Neural cell (in vitro differentiated cells): ENCODE measurements around the gene SPTBN1. TPM values are rescaled to one million over a fixed set of nuclear protein-coding genes. Genes with fewer than 3 reads are reported as not detected.

Experiments
- H2AFZ ChIP-seq: fragments of 200-600, 300-800 bp; sonication (generic), shearing (Covaris generic); 2 replicates; pipeline ENCODE4 v1.6.0; 2014; ENCODE audit warnings: low read depth, mild to moderate bottlenecking, antibody characterized with exemption, low read length, moderate library complexity
- H3F3A ChIP-seq: fragments of 200-600 bp; shearing (Covaris generic); 2 replicates; pipeline ENCODE4 v1.6.1; 2016; ENCODE audit warnings: mild to moderate bottlenecking, moderate library complexity, mixed read lengths, antibody characterized with exemption, low read length; ENCODE audit not compliant: insufficient read depth, poor library complexity, severe bottlenecking
- H3K27ac ChIP-seq: fragments of 200-600, 300-800 bp; sonication (generic), shearing (Covaris generic); 2 replicates; pipeline ENCODE4 v1.5.1; 2014; ENCODE audit warnings: mild to moderate bottlenecking, low read length, moderate library complexity
- H3K27me3 ChIP-seq: fragments of 300-800, 200-600 bp; sonication (generic), shearing (Covaris generic); 2 replicates; pipeline ENCODE4 v1.6.0; 2014; ENCODE audit warnings: mild to moderate bottlenecking, low read depth, low read length, moderate library complexity; ENCODE audit not compliant: insufficient read depth
- H3K36me3 ChIP-seq: fragments of 300-800, 200-600 bp; sonication (generic), shearing (Covaris generic); 2 replicates; pipeline ENCODE4 v1.5.1; 2014; ENCODE audit warnings: mild to moderate bottlenecking, antibody characterized with exemption, low read length, moderate library complexity; ENCODE audit not compliant: insufficient read depth
- H3K4me2 ChIP-seq: fragments of 300-800, 200-600 bp; sonication (generic), shearing (Covaris generic); 2 replicates; pipeline ENCODE4 v1.6.0; 2014; ENCODE audit warnings: mild to moderate bottlenecking, low read length
- H3K4me3 ChIP-seq: fragments of 300-800, 200-600 bp; sonication (generic), shearing (Covaris generic); 2 replicates; pipeline ENCODE4 v1.5.1; 2014; ENCODE audit warnings: mild to moderate bottlenecking, low read length, moderate library complexity
- H3K79me2 ChIP-seq: fragments of 200-600 bp; shearing (Covaris generic); replicated peaks from 2 replicates; pipeline ENCODE4 v1.6.0; 2014; ENCODE audit warnings: mild to moderate bottlenecking, low read length, moderate library complexity; ENCODE audit not compliant: insufficient read depth
- H3K9ac ChIP-seq: fragments of 300-800, 200-600 bp; sonication (generic), shearing (Covaris generic); 2 replicates; pipeline ENCODE4 v1.6.1; 2016; ENCODE audit warnings: mild to moderate bottlenecking, low read length, mixed read lengths
- H3K9me2 ChIP-seq: fragments of 200-600 bp; shearing (Covaris generic); 2 replicates; pipeline ENCODE4 v1.6.1; 2016; ENCODE audit warnings: mild to moderate bottlenecking, low read length, mixed read lengths; ENCODE audit not compliant: insufficient read depth
- H3K9me3 ChIP-seq: fragments of 200-600, 300-800 bp; sonication (generic), shearing (Covaris generic); 2 replicates; pipeline ENCODE4 v1.6.1; 2016; ENCODE audit warnings: mild to moderate bottlenecking, mixed run types, low read length, moderate library complexity, mixed read lengths
- H4K20me1 ChIP-seq: fragments of 200-600 bp; shearing (Covaris generic); 2 replicates; pipeline ENCODE4 v1.6.1; 2016; ENCODE audit warnings: mild to moderate bottlenecking, mixed run types; ENCODE audit not compliant: insufficient read depth
- CTCF ChIP-seq: fragments of 450-650 bp; IDR thresholded peaks from 2 replicates; pipeline ENCODE4 v1.5.1; 2014; ENCODE audit warnings: antibody characterized with exemption, mild to moderate bottlenecking, moderate library complexity; ENCODE audit not compliant: poor library complexity, severe bottlenecking
- EP300 ChIP-seq: fragments of 450-650 bp; conservative IDR thresholded peaks from 2 replicates; pipeline ENCODE4 v1.6.1; 2014; ENCODE audit warnings: antibody characterized with exemption, mild to moderate bottlenecking, moderate library complexity; ENCODE audit not compliant: poor library complexity, severe bottlenecking
- EZH2 ChIP-seq: fragments of 200-600, 300-800 bp; shearing (Covaris generic), sonication (generic); IDR thresholded peaks from 2 replicates; pipeline ENCODE4 v1.6.1; 2014; ENCODE audit warnings: antibody characterized with exemption, low read length, borderline replicate concordance, mild to moderate bottlenecking; ENCODE audit not compliant: insufficient read depth, poor library complexity, severe bottlenecking
- MXI1 ChIP-seq: fragments of 450-650 bp; conservative IDR thresholded peaks from 2 replicates; pipeline ENCODE4 v1.6.1; 2014; ENCODE audit warnings: antibody characterized with exemption, mild to moderate bottlenecking; ENCODE audit not compliant: poor library complexity, severe bottlenecking
- POLR2AphosphoS5 ChIP-seq: IDR thresholded peaks from 2 replicates; pipeline ENCODE4 v1.6.1; 2012
- RAD21 ChIP-seq: fragments of 450-650 bp; conservative IDR thresholded peaks from 2 replicates; pipeline ENCODE4 v1.6.1; 2014; ENCODE audit warnings: antibody characterized with exemption, mild to moderate bottlenecking, moderate library complexity
- REST ChIP-seq: IDR thresholded peaks from 2 replicates; pipeline ENCODE4 v1.6.1; 2012; ENCODE audit warnings: borderline replicate concordance
- SMC3 ChIP-seq: fragments of 450-650 bp; conservative IDR thresholded peaks from 2 replicates; pipeline ENCODE4 v1.6.1; 2014; ENCODE audit warnings: antibody characterized with exemption, mild to moderate bottlenecking, moderate library complexity; ENCODE audit not compliant: poor library complexity
- TAF1 ChIP-seq: IDR thresholded peaks from 2 replicates; pipeline ENCODE4 v1.6.1; 2012; ENCODE audit warnings: low read depth
- polyA plus RNA-seq: library from polyadenylated mRNA; depleted of rRNA; stranded (reverse); fragments of >200 nt; gene quantifications from 2 replicates; pipeline ENCODE4 v1.2.3, GENCODE V29; 2014

SPTBN1 gene
- polyA plus RNA-seq, 1 donor from 2014 or later, result 92.1 TPM

- H3K9me3 ChIP-seq, result no peaks in the 10 kb centered on the region
- H3K79me2 ChIP-seq, result no peaks in the 10 kb centered on the region
- no peak overlapping the region for H3K27ac ChIP-seq
- no peaks in the 10 kb centered on the region for H3K27me3 ChIP-seq
- H2AFZ ChIP-seq, result no peak overlapping the region
- no peaks in the 10 kb centered on the region for H3K36me3 ChIP-seq
- H3K9ac ChIP-seq, result no peak overlapping the region
- no peak overlapping the region for H3K4me2 ChIP-seq
- TF ChIP-seq SMC3 (no peak), EP300 (no peak), CTCF (no peak), TAF1 (no peak), REST (no peak), MXI1 (no peak), RAD21 (no peak), POLR2AphosphoS5 (no peak), EZH2 (no peak)
- no peaks in the 10 kb centered on the region for H4K20me1 ChIP-seq
- H3F3A ChIP-seq, result no peaks in the 10 kb centered on the region
- H3K4me3 ChIP-seq, result no peak overlapping the region
- no peaks in the 10 kb centered on the region for H3K9me2 ChIP-seq
Measured at GRCh38 chr2:54439582-54439981, 16.5 kb upstream of the SPTBN1 start.

GRCh38 chr2:54440050-54440449 is 16.1 kb upstream of the SPTBN1 start:
- no peaks in the 10 kb centered on the region for H3K36me3 ChIP-seq
- H3K9ac ChIP-seq, result no peak overlapping the region

GRCh38 chr2:54444503-54444902 is 11.6 kb upstream of the SPTBN1 start:
- Histone ChIP-seq H3K27me3 (no peaks in the 10 kb centered on the region), H3F3A (no peaks in the 10 kb centered on the region), H3K9ac (no peak overlapping the region), H3K9me2 (no peaks in the 10 kb centered on the region), H3K9me3 (no peaks in the 10 kb centered on the region), H2AFZ (no peak overlapping the region), H3K27ac (no peak overlapping the region), H3K79me2 (no peaks in the 10 kb centered on the region), H3K36me3 (no peaks in the 10 kb centered on the region), H4K20me1 (no peaks in the 10 kb centered on the region), H3K4me3 (no peak overlapping the region), H3K4me2 (no peak overlapping the region)
- no peak for TF ChIP-seq CTCF
- TF ChIP-seq TAF1, result no peak
- TF ChIP-seq REST, result no peak
- no peak for TF ChIP-seq RAD21
- TF ChIP-seq SMC3, result no peak
- no peak for TF ChIP-seq EZH2
- no peak for TF ChIP-seq EP300

More at GRCh38 chr2:54440050-54440449, 16.1 kb upstream of the SPTBN1 start:
- H4K20me1 ChIP-seq, result no peaks in the 10 kb centered on the region
- H3K27me3 ChIP-seq, result no peaks in the 10 kb centered on the region
- no peak overlapping the region for H3K4me3 ChIP-seq
- H3K27ac ChIP-seq, result no peak overlapping the region
- H3K79me2 ChIP-seq, result no peaks in the 10 kb centered on the region
- TF ChIP-seq SMC3, result no peak
- H3K9me2 ChIP-seq, result no peaks in the 10 kb centered on the region
- H3F3A ChIP-seq, result no peaks in the 10 kb centered on the region
- H3K4me2 ChIP-seq, result no peak overlapping the region
- no peak overlapping the region for H2AFZ ChIP-seq
- no peaks in the 10 kb centered on the region for H3K9me3 ChIP-seq
